K562 (cell line): ENCODE data around the gene MYO5C.

Source experiments
- CTCF ChIP-seq, 3 experiments: IDR thresholded peaks in 2 of 3; conservative IDR thresholded peaks in 1 of 3; 2 replicates each; pipeline ENCODE4 v1.5.1; 2011 to 2012; ENCODE audit warnings: low read length in 3 of 3, mild to moderate bottlenecking in 3 of 3, control low read depth in 2 of 3, improper control_type of control experiment in 1 of 3, inconsistent platforms in 1 of 3, low read depth in 1 of 3, mixed read lengths in 1 of 3, moderate library complexity in 1 of 3; ENCODE audit not compliant: insufficient read depth in 2 of 3
- ELK1 ChIP-seq: sonication (generic); formaldehyde crosslinking; IDR thresholded peaks from 2 replicates; pipeline ENCODE4 v1.8.1; 2022; ENCODE audit warnings: missing genetic modification reagents
- EZH2 ChIP-seq: IDR thresholded peaks from 2 replicates; pipeline ENCODE4 v1.6.1; 2012; ENCODE audit warnings: low read depth, mild to moderate bottlenecking, inconsistent platforms, low read length, borderline replicate concordance
- FOXA1 ChIP-seq: fragments of 450-650 bp; IDR thresholded peaks from 2 replicates; pipeline ENCODE4 v1.6.1; 2016; ENCODE audit warnings: mild to moderate bottlenecking, borderline replicate concordance
- FOXM1 ChIP-seq, 2 experiments: fragments of 450-650 bp in 1 of 2; sonication (generic) in 1 of 2; formaldehyde crosslinking in 1 of 2; IDR thresholded peaks; 2 replicates each; pipeline versions ENCODE4 v1.6.1 to v1.9.0; 2017 to 2022; ENCODE audit warnings: low read depth in 2 of 2, mild to moderate bottlenecking in 2 of 2, missing genetic modification reagents in 1 of 2, moderate library complexity in 1 of 2
- GTF2F1 ChIP-seq: IDR thresholded peaks from 2 replicates; pipeline ENCODE4 v1.6.1; 2011; ENCODE audit warnings: low read depth, low read length, improper control_type of control experiment
- MAFF ChIP-seq: IDR thresholded peaks from 2 replicates; pipeline ENCODE4 v1.6.1; 2012; ENCODE audit warnings: low read length, improper control_type of control experiment
- NFYB ChIP-seq: IDR thresholded peaks from 2 replicates; pipeline ENCODE4 v1.6.1; 2011; ENCODE audit warnings: mild to moderate bottlenecking, moderate library complexity; ENCODE audit not compliant: insufficient read length; ENCODE audit errors: extremely low read depth
- PHTF2 ChIP-seq: fragments of 250-450 bp; sonication (Bioruptor Pico); IDR thresholded peaks from 2 replicates; pipeline ENCODE4 v1.5.0; 2021; ENCODE audit warnings: mild to moderate bottlenecking
- RCOR1 ChIP-seq, 2 experiments: IDR thresholded peaks; 2 replicates each; pipeline ENCODE4 v1.6.1; 2012; ENCODE audit warnings: low read depth in 2 of 2, low read length in 2 of 2, borderline replicate concordance in 1 of 2, improper control_type of control experiment in 1 of 2
- XRCC5 ChIP-seq: fragments of 200-400 bp; formaldehyde crosslinking; IDR thresholded peaks from 2 replicates; pipeline ENCODE4 v1.6.1; 2017; ENCODE audit warnings: low read depth, mild to moderate bottlenecking, low read length

- TF ChIP-seq MAFF = no peak
- TF ChIP-seq CTCF (IDR thresholded peaks at IDR 0.05 in 2 of 3, conservative IDR thresholded peaks at IDR 0.05 in 1 of 3; ENCODE audit: insufficient read depth in 2 of 3, low read depth in 1 of 3, low read length in 3 of 3) = no peak
- no peak for TF ChIP-seq RCOR1 (IDR thresholded peaks at IDR 0.05; ENCODE audit: borderline replicate concordance in 1 of 2, low read depth in 2 of 2, low read length in 2 of 2)
- TF ChIP-seq EZH2 = no peak
- TF ChIP-seq PHTF2 (CRISPR knock-in tag) = no peak
- no peak for TF ChIP-seq NFYB
- no peak for TF ChIP-seq FOXA1
- no peak for TF ChIP-seq FOXM1 (IDR thresholded peaks at IDR 0.05; ENCODE audit: low read depth)
- TF ChIP-seq FOXM1 (CRISPR knock-in tag; IDR thresholded peaks at IDR 0.05; ENCODE audit: low read depth) = no peak
- TF ChIP-seq ELK1 = no peak
- no peak for TF ChIP-seq XRCC5
- TF ChIP-seq GTF2F1 = no peak
Observed at GRCh38 chr15:52337198-52337853, 41.7 kb upstream of the MYO5C start.
